BLaER1 (cell line): ENCODE data around the gene SLC7A6.

Experiments
- H3K27ac ChIP-seq: shearing (Covaris generic); formaldehyde crosslinking; 2 replicates; pipeline ENCODE4 v1.8.1; 2022
- H3K27me3 ChIP-seq: shearing (Covaris generic); formaldehyde crosslinking; 2 replicates; pipeline ENCODE4 v1.8.1; 2022
- H3K36me3 ChIP-seq: shearing (Covaris generic); formaldehyde crosslinking; 2 replicates; pipeline ENCODE4 v1.8.1; 2022
- H3K4me1 ChIP-seq: shearing (Covaris generic); formaldehyde crosslinking; 2 replicates; pipeline ENCODE4 v1.8.1; 2022
- H3K4me2 ChIP-seq: shearing (Covaris generic); formaldehyde crosslinking; 2 replicates; pipeline ENCODE4 v1.8.1; 2022
- H3K4me3 ChIP-seq: shearing (Covaris generic); formaldehyde crosslinking; 2 replicates; pipeline ENCODE4 v1.8.1; 2022
- H3K9ac ChIP-seq: shearing (Covaris generic); formaldehyde crosslinking; 2 replicates; pipeline ENCODE4 v1.8.1; 2022
- H3K9me3 ChIP-seq: shearing (Covaris generic); formaldehyde crosslinking; 2 replicates; pipeline ENCODE4 v1.8.1; 2022
- H4K20me1 ChIP-seq: shearing (Covaris generic); formaldehyde crosslinking; 2 replicates; pipeline ENCODE4 v1.8.1; 2022
- Cebpa-rat ChIP-seq: shearing (Covaris generic); IDR thresholded peaks from 2 replicates; pipeline ENCODE4 v1.8.1; 2022

Gene SLC7A6

GRCh38 chr16:68265078-68265920 is 973 bp downstream of the SLC7A6 start:
- Histone ChIP-seq H3K36me3 (peaks cover 40% of the 10 kb centered on the region), H3K9ac (peak overlapping the region; percentile 94), H3K9me3 (no peaks in the 10 kb centered on the region), H3K27ac (peak overlapping the region; percentile 97), H4K20me1 (peaks cover 50% of the 10 kb centered on the region), H3K27me3 (no peaks in the 10 kb centered on the region), H3K4me1 (peaks cover 68% of the 10 kb centered on the region), H3K4me3 (peak overlapping the region; percentile 88), H3K4me2 (peak overlapping the region; percentile 82)
- no peak for TF ChIP-seq Cebpa-rat

DNA sequence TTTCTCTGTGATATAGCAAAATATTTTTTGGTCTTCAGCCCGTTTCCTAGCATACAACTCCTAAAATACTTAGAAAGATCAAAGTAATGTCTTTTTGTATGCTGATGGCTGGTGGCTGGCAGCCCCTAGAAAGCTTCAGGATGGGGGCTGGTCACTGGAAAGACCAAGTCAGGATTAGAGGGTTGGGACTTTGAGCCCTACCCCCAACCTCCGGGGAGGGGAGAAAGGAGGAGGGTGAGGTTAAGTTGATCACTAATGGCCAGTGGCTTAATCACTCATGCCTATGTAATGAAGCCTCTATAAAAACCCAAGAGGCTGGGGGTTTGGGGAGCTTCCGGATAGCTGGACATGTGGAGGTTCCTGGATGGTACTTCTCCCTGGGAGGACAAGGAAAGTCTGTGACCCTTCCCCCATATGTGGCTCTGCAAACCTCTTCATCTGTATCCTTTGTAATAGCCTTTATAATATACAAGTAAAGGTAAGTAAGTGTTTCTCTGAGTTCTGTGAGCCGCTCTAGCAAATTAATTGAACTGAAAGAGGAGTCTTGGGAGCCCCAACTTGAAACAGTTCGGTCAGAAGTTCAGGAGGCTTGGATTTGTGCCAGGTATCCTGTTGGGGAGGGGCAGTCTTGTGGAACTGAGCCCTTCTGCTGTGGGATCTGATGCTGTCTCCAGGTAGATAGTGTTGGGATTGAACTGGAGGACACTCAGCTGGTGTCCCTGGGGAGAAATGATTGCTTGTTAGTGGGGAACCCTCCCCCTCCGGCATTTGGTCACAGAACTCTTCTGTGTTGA is 3.5 kb downstream of the SLC7A6 start:
- H3K9me3 ChIP-seq, result no peaks in the 10 kb centered on the region
- H3K27ac ChIP-seq, result no peak overlapping the region
- peaks cover 76% of the 10 kb centered on the region for H4K20me1 ChIP-seq
- no peak for TF ChIP-seq Cebpa-rat
- H3K4me2 ChIP-seq, result peak overlapping the region; percentile 51
- H3K27me3 ChIP-seq, result no peaks in the 10 kb centered on the region
- no peak overlapping the region for H3K9ac ChIP-seq
- H3K4me1 ChIP-seq, result peaks cover 53% of the 10 kb centered on the region
- no peak overlapping the region for H3K4me3 ChIP-seq
- peaks cover 54% of the 10 kb centered on the region for H3K36me3 ChIP-seq

DNA sequence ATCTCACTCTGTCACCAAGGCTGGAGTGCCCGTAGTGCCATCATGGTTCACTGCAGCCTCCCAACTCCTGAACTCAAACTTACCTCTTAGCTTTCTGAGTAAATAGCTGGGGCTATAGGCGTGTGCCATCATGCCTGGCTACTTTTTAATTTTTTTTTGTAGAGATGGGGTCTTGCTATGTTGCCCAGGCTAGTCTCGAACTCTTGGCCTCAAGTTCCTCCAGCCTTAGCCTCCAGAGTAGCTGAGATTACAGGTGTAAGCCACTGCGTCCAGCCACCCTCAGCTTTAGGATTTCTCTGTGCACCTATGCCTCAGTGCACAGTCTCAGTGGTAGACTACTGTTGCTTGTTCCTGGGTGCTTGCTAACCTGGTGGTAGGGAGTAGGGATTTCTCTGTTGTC is 5.5 kb downstream of the SLC7A6 start:
- Histone ChIP-seq H3K36me3 (peaks cover 74% of the 10 kb centered on the region), H4K20me1 (peaks cover 95% of the 10 kb centered on the region), H3K27ac (no peak overlapping the region)

GRCh38 chr16:68270353-68270752 is 6.0 kb downstream of the SLC7A6 start:
- Histone ChIP-seq H3K9me3 (no peaks in the 10 kb centered on the region), H3K4me2 (no peak overlapping the region), H3K27me3 (no peaks in the 10 kb centered on the region), H3K27ac (no peak overlapping the region), H3K4me3 (no peak overlapping the region), H3K9ac (no peak overlapping the region), H3K4me1 (peaks cover 54% of the 10 kb centered on the region), H4K20me1 (peaks cover 98% of the 10 kb centered on the region), H3K36me3 (peaks cover 79% of the 10 kb centered on the region)
- TF ChIP-seq Cebpa-rat, result no peak

More for the DNA sequence above, 5.5 kb downstream of the SLC7A6 start:
- no peak overlapping the region for H3K9ac ChIP-seq
- no peak overlapping the region for H3K4me3 ChIP-seq
- H3K27me3 ChIP-seq, result no peaks in the 10 kb centered on the region
- H3K4me1 ChIP-seq, result peaks cover 50% of the 10 kb centered on the region
- H3K4me2 ChIP-seq, result no peak overlapping the region
- no peak for TF ChIP-seq Cebpa-rat
- H3K9me3 ChIP-seq, result no peaks in the 10 kb centered on the region

- H3K4me2 ChIP-seq, result 0 out of 2 replicates have a peak overlapping the region, but pooled peaks have one; percentile 4
- no peaks in the 10 kb centered on the region for H3K27me3 ChIP-seq
- no peak overlapping the region for H3K4me3 ChIP-seq
- H3K27ac ChIP-seq, result no peak overlapping the region
- peaks cover 40% of the 10 kb centered on the region for H3K4me1 ChIP-seq
- no peaks in the 10 kb centered on the region for H3K9me3 ChIP-seq
- H3K9ac ChIP-seq, result no peak overlapping the region
- H4K20me1 ChIP-seq, result peaks cover 90% of the 10 kb centered on the region
- no peak for TF ChIP-seq Cebpa-rat
- H3K36me3 ChIP-seq, result peaks cover 90% of the 10 kb centered on the region
Measured at GRCh38 chr16:68272507-68273209, 8.3 kb downstream of the SLC7A6 start.

DNA sequence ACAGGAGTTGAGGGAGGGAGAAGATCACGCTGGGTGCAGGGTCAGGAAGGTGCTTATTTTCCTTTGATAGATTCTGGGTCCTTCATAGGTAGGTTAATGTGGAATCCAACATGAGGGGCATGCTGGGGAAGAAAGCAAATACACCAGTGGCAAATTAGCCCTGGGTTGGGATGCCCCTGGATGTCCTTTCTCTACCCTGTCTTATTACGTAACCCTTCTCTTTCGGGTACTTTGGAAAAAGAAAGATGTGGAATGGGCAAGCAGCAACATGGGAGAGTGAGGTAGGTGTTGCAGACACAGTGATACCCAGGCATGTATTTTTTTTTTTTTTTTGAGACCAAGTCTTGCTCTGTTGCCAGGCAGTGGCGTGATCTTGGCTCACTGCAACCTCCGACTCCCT is 9.1 kb downstream of the SLC7A6 start:
- Histone ChIP-seq H3K27ac (no peak overlapping the region), H3K27me3 (no peaks in the 10 kb centered on the region), H4K20me1 (peaks cover 82% of the 10 kb centered on the region), H3K9me3 (no peaks in the 10 kb centered on the region), H3K9ac (no peak overlapping the region), H3K36me3 (peaks cover 89% of the 10 kb centered on the region), H3K4me3 (no peak overlapping the region), H3K4me2 (no peak overlapping the region), H3K4me1 (peaks cover 32% of the 10 kb centered on the region)
- TF ChIP-seq Cebpa-rat, result no peak

DNA sequence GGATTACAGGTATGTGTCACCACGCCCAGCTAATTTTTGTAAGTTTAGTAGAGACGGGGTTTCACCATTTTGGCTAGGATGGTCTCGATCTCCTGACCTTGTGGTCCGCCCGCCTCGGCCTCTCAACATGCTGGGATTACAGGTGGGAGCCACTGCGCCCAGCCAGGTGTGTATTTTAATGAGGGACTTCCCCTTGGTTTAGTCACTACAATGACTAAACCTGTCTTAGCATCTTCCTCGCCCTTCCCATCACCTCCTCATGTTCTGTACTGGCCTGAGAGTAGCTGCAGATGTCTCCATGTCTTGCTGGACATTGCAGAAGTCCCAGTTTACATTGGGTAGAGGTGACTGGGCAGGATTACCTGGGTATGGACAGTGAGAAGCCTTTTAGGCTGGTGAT is 9.6 kb downstream of the SLC7A6 start:
- Histone ChIP-seq H3K27me3 (no peaks in the 10 kb centered on the region), H3K4me3 (no peak overlapping the region), H3K4me2 (no peak overlapping the region), H4K20me1 (peaks cover 78% of the 10 kb centered on the region), H3K9ac (no peak overlapping the region), H3K9me3 (no peaks in the 10 kb centered on the region; the same call in 1 of the 2 replicates), H3K27ac (no peak overlapping the region), H3K36me3 (peaks cover 87% of the 10 kb centered on the region), H3K4me1 (peaks cover 28% of the 10 kb centered on the region; the same call in 1 of the 2 replicates)
- TF ChIP-seq Cebpa-rat, result no peak

DNA sequence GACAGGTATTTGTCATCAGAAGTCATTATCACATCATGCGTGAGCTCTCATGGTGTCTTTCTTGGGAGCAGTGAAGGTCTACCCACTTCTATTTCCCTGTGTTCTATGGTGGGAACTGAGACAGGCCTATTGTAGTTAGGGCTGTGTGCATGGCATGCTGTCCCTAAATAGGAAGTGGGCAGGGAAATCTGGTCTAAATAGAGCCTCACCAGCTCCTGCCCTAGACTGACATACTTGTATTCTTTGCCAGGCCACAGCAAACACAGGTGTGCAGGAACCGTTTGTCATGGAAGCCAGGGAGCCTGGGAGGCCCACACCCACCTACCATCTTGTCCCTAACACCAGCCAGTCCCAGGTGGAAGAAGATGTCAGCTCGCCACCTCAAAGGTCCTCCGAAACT is 10.1 kb downstream of the SLC7A6 start:
- H3K9ac ChIP-seq, result no peak overlapping the region

DNA sequence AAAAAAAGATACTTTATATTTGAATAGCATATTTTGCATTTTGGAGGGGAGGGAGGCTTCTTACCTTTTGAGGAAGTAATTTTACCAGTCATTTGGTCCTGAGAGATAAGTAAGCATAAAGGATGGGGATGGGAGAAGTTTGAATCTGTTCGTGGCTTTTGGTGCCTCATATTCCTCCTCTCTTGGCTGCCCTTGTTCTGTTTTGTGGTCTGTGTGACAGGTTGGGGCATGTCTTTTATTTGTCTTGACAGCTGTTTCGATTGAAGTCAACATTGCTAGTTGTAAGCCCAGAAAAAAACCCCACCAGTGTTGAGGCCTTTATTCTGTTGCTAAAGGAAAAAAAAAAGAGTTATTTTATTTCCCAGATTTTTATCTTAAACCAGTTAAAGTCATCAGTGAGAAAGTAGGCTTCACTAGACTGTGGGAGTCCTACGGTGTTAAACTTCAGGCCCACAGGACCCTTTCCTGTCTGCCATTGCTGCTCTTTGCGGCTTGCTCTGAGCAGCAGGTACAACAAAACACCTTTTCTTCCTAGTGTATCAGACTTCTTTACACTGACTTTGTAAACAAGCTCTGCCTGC is 11.4 kb downstream of the SLC7A6 start:
- Histone ChIP-seq H3K9me3 (no peaks in the 10 kb centered on the region; the same call in 1 of the 2 replicates), H3K9ac (peak overlapping the region; percentile 26; the same call in 1 of the 2 replicates), H3K4me2 (peak overlapping the region; percentile 10; the same call in 1 of the 2 replicates), H3K27ac (no peak overlapping the region), H3K4me3 (no peak overlapping the region), H3K4me1 (peaks cover 37% of the 10 kb centered on the region), H3K36me3 (peaks cover 90% of the 10 kb centered on the region), H4K20me1 (peaks cover 60% of the 10 kb centered on the region), H3K27me3 (no peaks in the 10 kb centered on the region)
- TF ChIP-seq Cebpa-rat, result no peak

More for the DNA sequence above, 10.1 kb downstream of the SLC7A6 start:
- H4K20me1 ChIP-seq, result peaks cover 72% of the 10 kb centered on the region
- no peak overlapping the region for H3K27ac ChIP-seq
- no peaks in the 10 kb centered on the region for H3K27me3 ChIP-seq
- H3K36me3 ChIP-seq, result peaks cover 87% of the 10 kb centered on the region
- no peak overlapping the region for H3K4me2 ChIP-seq
- no peak overlapping the region for H3K4me3 ChIP-seq
- H3K4me1 ChIP-seq, result peaks cover 28% of the 10 kb centered on the region; the same call in 1 of the 2 replicates
- no peak for TF ChIP-seq Cebpa-rat
- no peaks in the 10 kb centered on the region; the same call in 1 of the 2 replicates for H3K9me3 ChIP-seq
